Upper lobe of right lung (tissue), 1 donor: ENCODE data around the gene WDR35. TPM values are rescaled to one million over a fixed set of nuclear protein-coding genes. Genes with fewer than 3 reads are reported as not detected.

ENCODE experiments used
- ATAC-seq: fragments of 200-7000 bp; cut with Tn5 transposase; one replicate; pipeline ENCODE4 v1.9.1; 2020; ENCODE audit warnings: mild to moderate bottlenecking, moderate library complexity
- DNase-seq: peaks from one replicate; pipeline ENCODE4 v3.0.0-alpha.2; 2020
- H3K27ac ChIP-seq: fragments of 200-600 bp; one replicate; pipeline ENCODE4 v1.8.0; 2022
- H3K27me3 ChIP-seq: fragments of 200-600 bp; one replicate; pipeline ENCODE4 v1.8.0; 2022; ENCODE audit warnings: mild to moderate bottlenecking
- H3K36me3 ChIP-seq: fragments of 200-600 bp; one replicate; pipeline ENCODE4 v1.8.0; 2022
- H3K4me1 ChIP-seq: fragments of 200-600 bp; one replicate; pipeline ENCODE4 v1.8.0; 2022
- H3K4me3 ChIP-seq: fragments of 200-600 bp; one replicate; pipeline ENCODE4 v1.8.0; 2022; ENCODE audit warnings: mild to moderate bottlenecking
- H3K9me3 ChIP-seq: fragments of 200-600 bp; one replicate; pipeline ENCODE4 v1.8.0; 2022
- CTCF ChIP-seq: fragments of 200-600 bp; IDR thresholded peaks from one replicate; pipeline ENCODE4 v1.8.0; 2022; ENCODE audit warnings: antibody characterized with exemption
- intact Hi-C: fragments of 100-400 bp; cut with DNase I; formaldehyde crosslinking; loops from one replicate; pipeline ENCODE4 v1.11.0; 2022
- total RNA-seq: library from RNA; stranded (reverse); fragmentation: NEBNext Ultra II Directional; extraction: Animal tissue kit (Norgen Biotek cat#: 25700); gene quantifications from one replicate; pipeline ENCODE4 v1.2.1, GENCODE V29; 2021
- donor health status: DM: no; HTN: yes; CAD: no; lungs with severe emphysema.

Gene WDR35
- total RNA-seq, 1 donor from 2014 or later: 7.3 TPM

- H3K4me3 ChIP-seq: no peak overlapping the region
- H3K27ac ChIP-seq: no peak overlapping the region
- no peak for DNase-seq
- no peak for ATAC-seq
- no peaks in the 10 kb centered on the region for H3K27me3 ChIP-seq
- no peak for TF ChIP-seq CTCF
- H3K36me3 ChIP-seq: no peaks in the 10 kb centered on the region
- intact Hi-C loops: no loop called here
- no peaks in the 10 kb centered on the region for H3K9me3 ChIP-seq
- H3K4me1 ChIP-seq: no peaks in the 10 kb centered on the region
Observed at GRCh38 chr2:19949071-19949470, 40.8 kb downstream of the WDR35 start.

GRCh38 chr2:19947184-19947940 is 42.5 kb downstream of the WDR35 start:
- H3K4me1 ChIP-seq: no peaks in the 10 kb centered on the region
- H3K9me3 ChIP-seq: no peaks in the 10 kb centered on the region
- H3K27ac ChIP-seq: no peak overlapping the region
- no peak for TF ChIP-seq CTCF
- H3K4me3 ChIP-seq: no peak overlapping the region
- no peak for DNase-seq
- H3K36me3 ChIP-seq: no peaks in the 10 kb centered on the region
- intact Hi-C loops: no loop called here
- no peak for ATAC-seq
- H3K27me3 ChIP-seq: no peaks in the 10 kb centered on the region

DNA sequence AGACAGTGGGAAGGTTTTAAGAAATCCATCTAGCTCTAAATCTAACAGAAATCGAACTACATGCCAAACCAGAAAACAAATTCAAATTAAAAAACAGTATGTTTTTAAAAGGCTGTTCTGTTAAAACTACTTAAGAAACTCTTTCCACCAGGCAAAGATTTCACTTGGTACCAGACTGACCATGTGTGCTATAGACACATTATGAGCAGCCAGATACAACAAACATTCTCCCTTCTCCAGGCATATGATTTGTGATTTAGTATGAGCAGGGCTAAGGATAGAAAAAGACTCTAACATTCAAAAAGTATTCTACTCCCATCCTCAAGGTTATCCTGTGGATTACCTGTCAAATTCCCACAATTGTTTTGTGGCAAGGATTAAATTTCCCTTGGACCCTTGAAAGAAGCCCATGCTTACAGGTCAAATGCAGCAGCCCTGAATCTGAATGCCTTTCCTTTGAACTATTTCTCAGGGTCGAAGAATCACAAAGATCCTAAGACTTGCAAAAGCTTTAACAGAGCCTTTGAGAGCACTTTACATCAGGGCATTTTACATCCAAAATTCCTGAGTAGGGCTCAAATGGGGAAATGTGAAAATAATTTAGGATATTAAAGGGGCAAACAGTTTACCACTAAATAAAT is 45.6 kb downstream of the WDR35 start:
- no peaks in the 10 kb centered on the region for H3K36me3 ChIP-seq
- no peaks in the 10 kb centered on the region for H3K4me1 ChIP-seq
- TF ChIP-seq CTCF: no peak
- no peak for DNase-seq
- H3K9me3 ChIP-seq: no peaks in the 10 kb centered on the region
- H3K27me3 ChIP-seq: no peaks in the 10 kb centered on the region
- ATAC-seq: no peak
- intact Hi-C loops: no loop called here
- H3K4me3 ChIP-seq: no peak overlapping the region
- no peak overlapping the region for H3K27ac ChIP-seq

- no peaks in the 10 kb centered on the region for H3K9me3 ChIP-seq
- H3K36me3 ChIP-seq: peaks cover 2% of the 10 kb centered on the region
- no peak for ATAC-seq
- DNase-seq: no peak
- no peaks in the 10 kb centered on the region for H3K4me1 ChIP-seq
- no peak overlapping the region for H3K27ac ChIP-seq
- intact Hi-C loops: no loop called here
- no peak for TF ChIP-seq CTCF
- H3K4me3 ChIP-seq: no peak overlapping the region
- no peaks in the 10 kb centered on the region for H3K27me3 ChIP-seq
Observed at GRCh38 chr2:19943189-19943588, 46.7 kb downstream of the WDR35 start.

DNA sequence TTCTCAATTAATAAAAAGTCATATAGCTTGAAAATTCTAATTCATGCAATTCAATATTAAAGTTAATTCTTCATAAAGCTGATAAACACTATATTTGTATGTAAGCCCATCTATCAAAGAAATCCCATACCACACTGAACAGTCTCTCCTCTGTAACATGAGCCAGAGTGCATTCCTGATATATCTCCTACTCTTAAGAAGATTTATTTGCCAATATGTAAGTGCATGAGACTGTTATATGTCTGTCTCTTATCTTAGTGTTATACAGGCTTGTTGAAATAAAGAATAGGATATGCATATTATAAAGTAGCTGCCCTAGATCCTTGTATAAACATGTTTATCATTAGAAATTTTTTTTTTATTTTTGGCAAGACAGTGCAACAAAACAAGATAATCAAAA is 47.7 kb downstream of the WDR35 start:
- DNase-seq: no peak
- Histone ChIP-seq H3K27me3 (no peaks in the 10 kb centered on the region), H3K4me1 (no peaks in the 10 kb centered on the region), H3K36me3 (peaks cover 12% of the 10 kb centered on the region), H3K4me3 (no peak overlapping the region), H3K9me3 (no peaks in the 10 kb centered on the region), H3K27ac (no peak overlapping the region)
- no peak for ATAC-seq
- intact Hi-C loops: no loop called here
- TF ChIP-seq CTCF: no peak
